CD4-positive, alpha-beta memory T cell (primary cell): ENCODE results near the gene KIDINS220. TPM values are rescaled to one million over a fixed set of nuclear protein-coding genes. Genes with fewer than 3 reads are reported as not detected.

Experiments used
- CTCF ChIA-PET: fragments of 350-600 bp; sonication (Branson Sonifier 250); formaldehyde crosslinking; loops from one replicate; lab custom pipeline; 2021; ENCODE audit warnings: inconsistent platforms; ENCODE audit not compliant: partially characterized antibody; lab: Charles Lee
- POLR2A ChIA-PET: fragments of 350-600 bp; sonication (Branson Sonifier 250); formaldehyde crosslinking; loops from one replicate; lab custom pipeline; 2021; ENCODE audit not compliant: partially characterized antibody; lab: Charles Lee
- DNase-seq, 5 donors: peaks; one replicate each; pipeline versions ENCODE4 v3.0.0 to v3.0.0-alpha.2; 2020 to 2022; ENCODE audit warnings: mixed read lengths in 1 of 5
- H3K27ac ChIP-seq: one replicate; pipeline ENCODE4 v1.7.0; 2013; ENCODE audit warnings: low read depth, low read length
- H3K27me3 ChIP-seq: 2 replicates; pipeline ENCODE4 v1.7.0; 2013; ENCODE audit warnings: mild to moderate bottlenecking, low read length, moderate library complexity; ENCODE audit not compliant: insufficient read depth
- H3K36me3 ChIP-seq: 2 replicates; pipeline ENCODE4 v1.7.0; 2013; ENCODE audit warnings: mild to moderate bottlenecking, low read length, moderate library complexity; ENCODE audit not compliant: insufficient read depth
- H3K4me1 ChIP-seq: 2 replicates; pipeline ENCODE4 v1.7.0; 2013; ENCODE audit warnings: mild to moderate bottlenecking, low read length, moderate library complexity; ENCODE audit not compliant: insufficient read depth
- H3K4me3 ChIP-seq, 2 donors: one replicate each; pipeline ENCODE4 v1.7.0; 2013; ENCODE audit warnings: low read length in 2 of 2, mild to moderate bottlenecking in 1 of 2
- H3K9me3 ChIP-seq, 2 donors: one replicate each; pipeline ENCODE4 v1.7.0; 2013; ENCODE audit warnings: low read length in 2 of 2, control low read depth in 1 of 2; ENCODE audit not compliant: control insufficient read depth in 1 of 2
- H3K27ac Mint-ChIP-seq, 7 donors: one replicate each; pipeline ENCODE4 v1.8.0; 2020 to 2021; ENCODE audit warnings: mixed read lengths in 7 of 7, mild to moderate bottlenecking in 6 of 7, inconsistent platforms in 3 of 7, moderate library complexity in 3 of 7
- H3K27me3 Mint-ChIP-seq, 2 donors: one replicate each; pipeline ENCODE4 v1.8.0; 2020 to 2021; ENCODE audit warnings: mixed read lengths in 2 of 2
- H3K36me3 Mint-ChIP-seq, 2 donors: one replicate each; pipeline ENCODE4 v1.8.0; 2020 to 2021; ENCODE audit warnings: mixed read lengths in 2 of 2, inconsistent platforms in 1 of 2, mild to moderate bottlenecking in 1 of 2
- H3K4me1 Mint-ChIP-seq, 4 donors: one replicate each; pipeline ENCODE4 v1.8.0; 2020 to 2021; ENCODE audit warnings: mixed read lengths in 4 of 4, mild to moderate bottlenecking in 1 of 4
- H3K4me3 Mint-ChIP-seq, 8 donors: one replicate each; pipeline ENCODE4 v1.8.0; 2020 to 2021; ENCODE audit warnings: mixed read lengths in 8 of 8, mild to moderate bottlenecking in 7 of 8, moderate library complexity in 6 of 8, inconsistent platforms in 3 of 8
- H3K9me3 Mint-ChIP-seq, 8 donors: one replicate each; pipeline ENCODE4 v1.8.0; 2020 to 2021; ENCODE audit warnings: mixed read lengths in 8 of 8, mild to moderate bottlenecking in 5 of 8, inconsistent platforms in 3 of 8, moderate library complexity in 1 of 8
- intact Hi-C: fragments of 100-400 bp; cut with micrococcal nuclease; formaldehyde crosslinking; loops from one replicate; pipeline ENCODE4 v1.15.1; 2023
- polyA plus RNA-seq, 2 donors: library from polyadenylated mRNA; unstranded; fragments of 300-500 nt; fragmentation: Illumina TruSeq; gene quantifications; one replicate each; pipeline ENCODE4 v1.2.3, GENCODE V29; 2021
- total RNA-seq, 2 experiments: library from RNA; stranded (reverse); gene quantifications; one replicate each; pipeline ENCODE4 v1.2.3, GENCODE V29; 2021

The KIDINS220 gene
- total and polyA plus RNA-seq, 4 experiments from 2014 or later, result 15.0 to 52.3 (median 39.8) TPM

GRCh38 chr2:8797682-8798081 lies 39.7 kb downstream of the KIDINS220 start:
- no peaks in the 10 kb centered on the region for H3K27me3 Mint-ChIP-seq
- no peaks in the 10 kb centered on the region for H3K9me3 ChIP-seq
- intact Hi-C loops, result no loop called here
- no peaks in the 10 kb centered on the region for H3K27me3 ChIP-seq
- no peaks in the 10 kb centered on the region for H3K4me1 ChIP-seq
- H3K36me3 ChIP-seq, result peaks cover 38% of the 10 kb centered on the region
- no peak overlapping the region for H3K4me3 ChIP-seq
- no peak overlapping the region for H3K27ac Mint-ChIP-seq
- H3K27ac ChIP-seq, result no peak overlapping the region
- no peaks in the 10 kb centered on the region for H3K9me3 Mint-ChIP-seq
- no peak overlapping the region for H3K4me3 Mint-ChIP-seq
- peaks cover 67 to 78% of the 10 kb centered on the region in 2 donors for H3K36me3 Mint-ChIP-seq
- POLR2A ChIA-PET, result no interaction called here
- peaks cover 1 to 10% (median 7%) of the 10 kb centered on the region in 4 donors for H3K4me1 Mint-ChIP-seq
- DNase-seq, result no peak
- CTCF ChIA-PET, result no interaction called here

- intact Hi-C loops, result no loop called here
- Histone ChIP-seq H3K9me3 (no peaks in the 10 kb centered on the region), H3K27ac (no peak overlapping the region), H3K4me3 (no peak overlapping the region), H3K27me3 (no peaks in the 10 kb centered on the region), H3K4me1 (no peaks in the 10 kb centered on the region), H3K36me3 (peaks cover 37% of the 10 kb centered on the region)
- Mint-ChIP-seq H3K4me3 (peak overlapping the region in 1 of 8 donors; percentile 12), H3K36me3 (peaks cover 61 to 75% of the 10 kb centered on the region in 2 donors), H3K9me3 (no peaks in the 10 kb centered on the region), H3K27me3 (no peaks in the 10 kb centered on the region), H3K27ac (peak overlapping the region in 4 of 7 donors; percentile 2 to 86 (median 40)), H3K4me1 (peaks cover 1 to 10% (median 6%) of the 10 kb centered on the region in 4 donors)
- CTCF ChIA-PET, result no interaction called here
- no peak for DNase-seq
- POLR2A ChIA-PET, result no interaction called here
Observed at GRCh38 chr2:8796878-8797550, 40.4 kb downstream of the KIDINS220 start.

GRCh38 chr2:8796315-8796848 lies 41.0 kb downstream of the KIDINS220 start:
- Mint-ChIP-seq H3K36me3 (peaks cover 54 to 71% of the 10 kb centered on the region in 2 donors), H3K4me1 (peaks cover 1 to 10% (median 6%) of the 10 kb centered on the region in 4 donors), H3K27ac (no peak overlapping the region), H3K27me3 (no peaks in the 10 kb centered on the region), H3K9me3 (no peaks in the 10 kb centered on the region), H3K4me3 (no peak overlapping the region)
- CTCF ChIA-PET, result interaction anchor here (0.9 kb wide), 1 partner anchor 9 kb away, joined by 4 read pairs; no protein-coding TSS in a partner anchor
- H3K4me1 ChIP-seq, result no peaks in the 10 kb centered on the region
- H3K36me3 ChIP-seq, result peaks cover 31% of the 10 kb centered on the region
- no peaks in the 10 kb centered on the region for H3K9me3 ChIP-seq
- no peak overlapping the region for H3K4me3 ChIP-seq
- intact Hi-C loops, result no loop called here
- H3K27ac ChIP-seq, result no peak overlapping the region
- no peak for DNase-seq
- no peaks in the 10 kb centered on the region for H3K27me3 ChIP-seq
- POLR2A ChIA-PET, result no interaction called here

- H3K36me3 Mint-ChIP-seq, result peaks cover 60 to 71% of the 10 kb centered on the region in 2 donors
- peak overlapping the region in 1 of 7 donors; percentile 1 for H3K27ac Mint-ChIP-seq
- Histone ChIP-seq H3K36me3 (peaks cover 38% of the 10 kb centered on the region), H3K4me1 (no peaks in the 10 kb centered on the region), H3K4me3 (no peak overlapping the region), H3K27me3 (no peaks in the 10 kb centered on the region), H3K27ac (no peak overlapping the region), H3K9me3 (no peaks in the 10 kb centered on the region)
- peaks cover 1 to 10% (median 6%) of the 10 kb centered on the region in 4 donors for H3K4me1 Mint-ChIP-seq
- no peak overlapping the region for H3K4me3 Mint-ChIP-seq
- DNase-seq, result no peak
- CTCF ChIA-PET, result interaction anchor here (0.9 kb wide), 1 partner anchor 8 kb away, joined by 4 read pairs; no protein-coding TSS in a partner anchor
- intact Hi-C loops, result no loop called here
- H3K9me3 Mint-ChIP-seq, result no peaks in the 10 kb centered on the region
- H3K27me3 Mint-ChIP-seq, result no peaks in the 10 kb centered on the region
- POLR2A ChIA-PET, result no interaction called here
Observed at GRCh38 chr2:8794923-8795825, 42.2 kb downstream of the KIDINS220 start.

- POLR2A ChIA-PET, result no interaction called here
- intact Hi-C loops, result no loop called here
- no peaks in the 10 kb centered on the region for H3K4me1 ChIP-seq
- H3K27me3 ChIP-seq, result no peaks in the 10 kb centered on the region
- Mint-ChIP-seq H3K27ac (no peak overlapping the region), H3K9me3 (no peaks in the 10 kb centered on the region), H3K4me1 (peaks cover 0 to 2% (median 0%) of the 10 kb centered on the region in 4 donors), H3K4me3 (no peak overlapping the region), H3K36me3 (peaks cover 59 to 61% of the 10 kb centered on the region in 2 donors), H3K27me3 (no peaks in the 10 kb centered on the region)
- DNase-seq, result no peak
- CTCF ChIA-PET, result no interaction called here
- H3K36me3 ChIP-seq, result peaks cover 32% of the 10 kb centered on the region
- no peaks in the 10 kb centered on the region for H3K9me3 ChIP-seq
- no peak overlapping the region for H3K4me3 ChIP-seq
- H3K27ac ChIP-seq, result no peak overlapping the region
Observed at GRCh38 chr2:8790739-8791162, 46.7 kb downstream of the KIDINS220 start.

- H3K36me3 Mint-ChIP-seq, result peaks cover 73 to 75% of the 10 kb centered on the region in 2 donors
- Histone ChIP-seq H3K4me1 (no peaks in the 10 kb centered on the region), H3K36me3 (peaks cover 35% of the 10 kb centered on the region), H3K27me3 (no peaks in the 10 kb centered on the region), H3K4me3 (no peak overlapping the region), H3K9me3 (no peaks in the 10 kb centered on the region), H3K27ac (no peak overlapping the region)
- DNase-seq, result no peak
- H3K27me3 Mint-ChIP-seq, result no peaks in the 10 kb centered on the region
- peaks cover 9 to 20% (median 14%) of the 10 kb centered on the region in 4 donors for H3K4me1 Mint-ChIP-seq
- H3K27ac Mint-ChIP-seq, result no peak overlapping the region
- no peaks in the 10 kb centered on the region for H3K9me3 Mint-ChIP-seq
- no peak overlapping the region for H3K4me3 Mint-ChIP-seq
- intact Hi-C loops, result no loop called here
- CTCF ChIA-PET, result interaction anchor here (1.0 kb wide), 1 partner anchor 1689 kb away, joined by 3 read pairs; no protein-coding TSS in a partner anchor
- POLR2A ChIA-PET, result no interaction called here
Observed at GRCh38 chr2:8786463-8786862, 51.0 kb downstream of the KIDINS220 start.
